Vagina (tissue), 2 donors: Measurements from ENCODE around the gene BEAN1.

Experiments used
- CTCF ChIP-seq, 3 experiments: fragments of 450-650 bp in 2 of 3; fragments of 200-600 bp in 1 of 3; sonication (generic) in 1 of 3; IDR thresholded peaks; one replicate each; pipeline ENCODE4 v1.5.1; 2017 to 2019; ENCODE audit warnings: antibody characterized with exemption in 3 of 3, mild to moderate bottlenecking in 2 of 3, moderate library complexity in 2 of 3
- POLR2A ChIP-seq, 2 donors: fragments of 450-650 bp; IDR thresholded peaks; one replicate each; pipeline ENCODE4 v1.6.1; 2017; ENCODE audit warnings: antibody characterized with exemption in 2 of 2, mild to moderate bottlenecking in 2 of 2, moderate library complexity in 2 of 2
- POLR2AphosphoS5 ChIP-seq, 2 donors: sonication (generic); formaldehyde crosslinking; IDR thresholded peaks; one replicate each; pipeline ENCODE4 v1.9.0; 2017; ENCODE audit warnings: antibody characterized with exemption in 2 of 2, mild to moderate bottlenecking in 2 of 2, low read depth in 1 of 2; ENCODE audit not compliant: insufficient read depth in 1 of 2

GRCh38 chr16:66522816-66523590, 95.9 kb downstream of the BEAN1 start:
- TF ChIP-seq CTCF (IDR thresholded peaks at IDR 0.05) (no peak), POLR2A (IDR thresholded peaks at IDR 0.05) (no peak), POLR2AphosphoS5 (IDR thresholded peaks at IDR 0.05; ENCODE audit: insufficient read depth in 1 of 2, low read depth in 1 of 2) (no peak)
